Ovary (tissue), 3 donors: ENCODE results near the gene PLXNB2.

Experiments
- CTCF ChIP-seq, 3 donors: fragments of 450-650 bp in 2 of 3; fragments of 200-600 bp in 1 of 3; IDR thresholded peaks; one replicate each; pipeline versions ENCODE4 v1.5.1 to v1.8.0; 2016 to 2022; ENCODE audit warnings: antibody characterized with exemption in 3 of 3, mild to moderate bottlenecking in 1 of 3
- EP300 ChIP-seq: sonication (generic); formaldehyde crosslinking; IDR thresholded peaks from one replicate; pipeline ENCODE4 v1.6.1; 2017; ENCODE audit warnings: antibody characterized with exemption
- POLR2A ChIP-seq: fragments of 450-650 bp; IDR thresholded peaks from one replicate; pipeline ENCODE4 v1.6.1; 2017; ENCODE audit warnings: antibody characterized with exemption, mild to moderate bottlenecking, moderate library complexity
- donor health status: DM: no; HTN: no; CAD: no.

- TF ChIP-seq CTCF (IDR thresholded peaks at IDR 0.05) (no peak), POLR2A (no peak), EP300 (no peak)
Observed at GRCh38 chr22:50284479-50284878, 23.0 kb downstream of the PLXNB2 start.
